BLaER1 treated with 17β-estradiol and CSF1 and Interleukin-3, amounts not matched to agents 10 nM and 100 nM (cell line): ENCODE measurements around the gene RGS1.

Experiments used
- H3K27ac ChIP-seq, 11 experiments: shearing (Covaris generic); formaldehyde crosslinking; 2 replicates each; pipeline ENCODE4 v1.8.1; 2022
- H3K27me3 ChIP-seq, 11 experiments: shearing (Covaris generic); formaldehyde crosslinking; 2 replicates each; pipeline ENCODE4 v1.8.1; 2022
- H3K36me3 ChIP-seq, 11 experiments: shearing (Covaris generic); formaldehyde crosslinking; 2 replicates each; pipeline ENCODE4 v1.8.1; 2022
- H3K4me1 ChIP-seq, 10 experiments: shearing (Covaris generic); formaldehyde crosslinking; 2 replicates each; pipeline ENCODE4 v1.8.1; 2022
- H3K4me2 ChIP-seq, 11 experiments: shearing (Covaris generic); formaldehyde crosslinking; 2 replicates each; pipeline ENCODE4 v1.8.1; 2022
- H3K4me3 ChIP-seq, 10 experiments: shearing (Covaris generic); formaldehyde crosslinking; 2 replicates each; pipeline ENCODE4 v1.8.1; 2022
- H3K9ac ChIP-seq, 11 experiments: shearing (Covaris generic); formaldehyde crosslinking; 2 replicates each; pipeline ENCODE4 v1.8.1; 2022
- H3K9me3 ChIP-seq, 11 experiments: shearing (Covaris generic); formaldehyde crosslinking; replicated peaks in 1 of 11; 2 replicates each; pipeline ENCODE4 v1.8.1; 2022
- H4K20me1 ChIP-seq, 11 experiments: shearing (Covaris generic); formaldehyde crosslinking; 2 replicates each; pipeline ENCODE4 v1.8.1; 2022
- Cebpa-rat ChIP-seq, 11 experiments: shearing (Covaris generic); IDR thresholded peaks; 2 replicates each; pipeline ENCODE4 v1.8.1; 2022

Gene RGS1

DNA sequence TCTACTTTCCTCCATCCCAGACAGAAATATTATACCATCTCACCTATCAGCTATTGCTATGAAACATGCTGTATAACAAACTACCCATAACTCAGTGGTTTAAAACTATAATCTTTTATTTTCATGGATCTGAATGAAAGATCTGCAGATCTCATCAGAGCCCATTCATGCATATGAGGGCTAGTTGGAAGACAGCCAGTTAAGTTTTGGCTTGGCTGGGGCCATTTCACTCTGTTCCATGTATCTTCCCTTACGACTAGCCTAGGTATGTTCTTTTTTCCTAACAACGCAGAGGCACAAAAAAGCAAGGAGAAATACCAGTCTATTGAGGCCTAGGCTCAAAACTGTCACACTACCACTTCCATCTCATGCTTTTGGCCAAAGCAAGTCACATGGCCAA lies 28.1 kb upstream of the RGS1 start:
- no peaks in the 10 kb centered on the region for H3K9me3 ChIP-seq
- peaks cover 0 to 50% (median 3%) of the 10 kb centered on the region in 10 experiments; a peak in 9 of 20 replicates for H3K4me1 ChIP-seq
- no peak overlapping the region for H3K4me2 ChIP-seq
- no peaks in the 10 kb centered on the region for H3K36me3 ChIP-seq
- H3K9ac ChIP-seq, result no peak overlapping the region
- no peak overlapping the region for H3K4me3 ChIP-seq
- H3K27ac ChIP-seq, result no peak overlapping the region
- H3K27me3 ChIP-seq, result no peaks in the 10 kb centered on the region
- no peaks in the 10 kb centered on the region for H4K20me1 ChIP-seq
- no peak for TF ChIP-seq Cebpa-rat (IDR thresholded peaks at IDR 0.05)

DNA sequence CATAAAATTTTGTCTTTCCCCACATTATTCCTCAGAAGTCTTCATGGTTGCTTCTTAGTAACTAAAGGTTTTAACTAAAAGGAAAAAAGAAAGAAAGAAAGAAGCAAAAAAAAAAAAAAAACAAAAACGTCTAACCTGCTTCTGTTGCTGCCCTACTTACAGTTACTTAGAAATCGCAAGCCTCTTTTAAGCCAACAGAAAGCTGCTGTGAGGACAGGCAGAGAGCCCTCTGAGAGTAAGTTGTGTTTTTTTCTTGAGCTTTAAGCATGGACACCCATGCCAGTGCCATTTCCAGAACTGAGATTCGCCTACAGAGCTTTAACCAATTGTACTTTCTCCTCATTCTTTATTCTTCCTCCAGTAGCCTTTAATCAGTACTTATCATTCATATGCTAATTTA lies 25.6 kb upstream of the RGS1 start:
- no peak for TF ChIP-seq Cebpa-rat (IDR thresholded peaks at IDR 0.05)
- no peak overlapping the region for H3K9ac ChIP-seq
- H3K36me3 ChIP-seq, result no peaks in the 10 kb centered on the region
- peak overlapping the region in 2 of 11 experiments; percentile 69 to 71; a peak in 2 of 22 replicates for H3K4me2 ChIP-seq
- H3K9me3 ChIP-seq, result no peaks in the 10 kb centered on the region
- peaks cover 0 to 43% (median 3%) of the 10 kb centered on the region in 10 experiments; a peak in 9 of 20 replicates for H3K4me1 ChIP-seq
- no peak overlapping the region for H3K4me3 ChIP-seq
- H3K27ac ChIP-seq, result no peak overlapping the region
- H3K27me3 ChIP-seq, result no peaks in the 10 kb centered on the region
- no peaks in the 10 kb centered on the region for H4K20me1 ChIP-seq

DNA sequence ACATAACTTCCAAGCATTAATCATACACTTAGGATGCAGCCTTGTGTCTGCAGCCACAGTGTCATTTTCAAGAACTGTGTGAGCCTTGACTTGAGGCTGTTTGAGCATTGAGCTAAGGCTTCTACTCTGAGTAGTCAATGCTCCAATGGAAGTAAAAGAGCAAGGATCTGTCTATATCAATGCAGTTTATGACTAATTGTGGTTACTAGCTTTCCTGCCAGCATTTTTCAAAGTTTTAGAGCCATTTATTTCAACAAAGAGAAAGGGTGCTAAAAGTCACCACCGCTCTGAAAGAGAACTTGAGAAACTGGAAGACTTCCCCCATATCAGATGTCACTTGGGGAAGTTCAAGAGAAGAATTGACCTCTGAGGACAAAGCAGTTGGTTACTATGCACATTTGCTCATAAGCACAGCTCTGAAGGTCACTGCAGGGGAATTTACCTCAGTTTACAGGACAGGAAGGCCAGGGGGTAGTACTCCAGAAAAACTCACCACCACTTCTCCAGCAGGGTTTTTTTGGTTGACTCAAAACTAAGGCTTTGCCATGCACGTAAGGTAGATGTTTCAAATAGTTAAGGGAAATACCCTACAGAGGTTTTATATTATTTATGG lies 24.5 kb upstream of the RGS1 start:
- Histone ChIP-seq H3K4me2 (peak overlapping the region in 5 of 11 experiments; percentile 7 to 71 (median 27); a peak in 6 of 22 replicates), H3K27me3 (no peaks in the 10 kb centered on the region), H3K4me3 (no peak overlapping the region), H3K4me1 (peaks cover 0 to 32% (median 3%) of the 10 kb centered on the region in 10 experiments; a peak in 8 of 20 replicates), H3K9me3 (no peaks in the 10 kb centered on the region; a peak in 1 of 22 replicates), H4K20me1 (no peaks in the 10 kb centered on the region), H3K9ac (no peak overlapping the region; a peak in 1 of 22 replicates), H3K27ac (peak overlapping the region in 5 of 11 experiments; percentile 11 to 54 (median 39); a peak in 7 of 22 replicates), H3K36me3 (no peaks in the 10 kb centered on the region)
- TF ChIP-seq Cebpa-rat (IDR thresholded peaks at IDR 0.05), result no peak

DNA sequence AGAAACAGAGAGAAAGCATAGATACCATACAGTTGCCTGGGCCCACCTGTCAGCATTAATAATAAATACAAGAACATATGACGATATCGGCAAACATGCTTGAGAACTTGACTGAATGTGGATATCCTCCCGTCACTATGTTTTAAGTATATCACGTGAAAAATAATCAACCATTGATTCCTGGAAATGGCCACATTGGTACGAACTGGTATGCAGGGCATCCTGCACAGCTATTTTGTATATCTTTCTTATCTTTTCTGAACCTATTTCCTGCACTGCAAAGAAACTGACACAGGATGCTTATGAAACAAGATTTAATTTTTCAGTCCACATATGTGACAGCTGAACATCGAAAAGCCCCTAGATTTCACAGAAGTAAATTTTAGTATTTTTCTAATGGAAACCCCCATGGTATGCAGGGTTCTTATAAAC lies 22.8 kb upstream of the RGS1 start:
- H3K4me2 ChIP-seq, result no peak overlapping the region
- no peaks in the 10 kb centered on the region; a peak in 1 of 22 replicates for H3K9me3 ChIP-seq
- no peak overlapping the region for H3K27ac ChIP-seq
- H3K36me3 ChIP-seq, result no peaks in the 10 kb centered on the region
- no peak overlapping the region for H3K9ac ChIP-seq
- H3K4me3 ChIP-seq, result no peak overlapping the region
- H4K20me1 ChIP-seq, result no peaks in the 10 kb centered on the region
- H3K4me1 ChIP-seq, result peaks cover 0 to 23% (median 3%) of the 10 kb centered on the region in 10 experiments; a peak in 8 of 20 replicates
- no peaks in the 10 kb centered on the region for H3K27me3 ChIP-seq
- TF ChIP-seq Cebpa-rat (IDR thresholded peaks at IDR 0.05), result no peak

DNA sequence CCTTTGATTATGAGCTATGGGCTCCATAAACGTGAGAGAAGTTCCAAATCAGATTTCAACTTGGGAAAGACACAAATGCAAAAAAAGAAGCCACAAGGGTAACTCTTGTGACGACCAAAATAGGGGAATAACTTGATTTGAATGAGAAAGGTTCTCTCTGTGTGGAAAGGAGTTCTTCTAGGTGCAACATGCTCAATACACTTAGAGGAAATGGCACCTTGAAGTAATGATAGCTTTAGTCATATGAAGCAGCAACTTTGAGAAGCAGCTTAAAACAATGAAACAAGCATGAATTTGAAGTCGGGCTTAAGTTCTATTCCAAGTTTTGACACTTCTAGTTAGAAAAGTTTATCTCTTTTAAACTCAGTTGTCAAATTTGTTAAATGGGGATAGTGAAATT lies 21.8 kb upstream of the RGS1 start:
- Histone ChIP-seq H3K4me1 (peaks cover 0 to 23% (median 4%) of the 10 kb centered on the region in 10 experiments; a peak in 9 of 20 replicates), H3K4me2 (no peak overlapping the region), H3K27me3 (no peaks in the 10 kb centered on the region), H3K27ac (no peak overlapping the region), H4K20me1 (no peaks in the 10 kb centered on the region), H3K36me3 (no peaks in the 10 kb centered on the region), H3K9ac (no peak overlapping the region), H3K4me3 (no peak overlapping the region), H3K9me3 (no peaks in the 10 kb centered on the region; a peak in 1 of 22 replicates)
- no peak for TF ChIP-seq Cebpa-rat (IDR thresholded peaks at IDR 0.05)

DNA sequence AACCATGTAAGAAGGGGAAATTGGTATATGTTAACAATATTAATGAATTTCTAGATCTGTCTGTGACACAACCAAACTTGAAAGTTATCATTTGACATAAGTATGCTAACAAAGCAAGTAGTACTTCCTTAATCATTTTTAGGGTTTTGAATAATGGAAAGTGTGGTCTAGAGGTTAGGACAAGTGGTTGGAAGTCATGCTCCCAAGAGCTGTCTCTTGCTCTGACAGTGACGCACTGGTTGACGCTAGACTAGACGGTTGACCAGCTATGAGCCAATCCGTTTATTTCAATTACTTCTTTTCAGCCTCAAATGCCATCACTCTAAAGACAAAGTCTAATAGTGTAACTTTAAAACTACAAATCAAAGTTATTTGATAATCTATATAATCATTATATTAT lies 20.7 kb upstream of the RGS1 start:
- H3K4me2 ChIP-seq, result no peak overlapping the region
- peaks cover 0 to 23% (median 9%) of the 10 kb centered on the region in 10 experiments; a peak in 9 of 20 replicates for H3K4me1 ChIP-seq
- no peaks in the 10 kb centered on the region for H4K20me1 ChIP-seq
- no peaks in the 10 kb centered on the region; a peak in 1 of 22 replicates for H3K9me3 ChIP-seq
- TF ChIP-seq Cebpa-rat (IDR thresholded peaks at IDR 0.05), result no peak
- H3K27me3 ChIP-seq, result no peaks in the 10 kb centered on the region
- no peak overlapping the region for H3K4me3 ChIP-seq
- no peaks in the 10 kb centered on the region for H3K36me3 ChIP-seq
- no peak overlapping the region for H3K27ac ChIP-seq
- no peak overlapping the region for H3K9ac ChIP-seq

DNA sequence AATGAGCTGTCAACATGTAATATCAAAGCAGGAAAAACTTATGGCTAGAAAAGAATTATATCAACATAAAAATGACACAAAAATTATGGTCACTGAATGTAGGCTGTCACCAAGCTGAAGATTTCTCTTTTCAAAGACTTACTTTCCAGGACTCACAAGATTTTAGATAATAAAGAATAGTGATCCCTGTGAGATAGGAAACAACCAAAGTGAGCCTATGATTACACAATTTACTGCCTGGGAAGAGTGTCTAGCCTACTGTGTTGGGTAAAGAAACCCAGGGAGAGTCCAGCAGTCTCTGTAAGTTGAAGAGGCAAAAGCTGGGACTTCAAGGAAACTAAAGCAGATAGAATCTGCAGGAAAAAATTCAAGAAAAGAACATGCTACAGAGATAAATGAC lies 20.2 kb upstream of the RGS1 start:
- Histone ChIP-seq H3K36me3 (no peaks in the 10 kb centered on the region), H4K20me1 (no peaks in the 10 kb centered on the region), H3K27me3 (no peaks in the 10 kb centered on the region), H3K9me3 (no peaks in the 10 kb centered on the region; a peak in 1 of 22 replicates), H3K4me1 (peaks cover 0 to 18% (median 9%) of the 10 kb centered on the region in 10 experiments; a peak in 9 of 20 replicates), H3K9ac (no peak overlapping the region), H3K4me2 (no peak overlapping the region), H3K27ac (no peak overlapping the region), H3K4me3 (no peak overlapping the region)
- TF ChIP-seq Cebpa-rat (IDR thresholded peaks at IDR 0.05), result no peak

DNA sequence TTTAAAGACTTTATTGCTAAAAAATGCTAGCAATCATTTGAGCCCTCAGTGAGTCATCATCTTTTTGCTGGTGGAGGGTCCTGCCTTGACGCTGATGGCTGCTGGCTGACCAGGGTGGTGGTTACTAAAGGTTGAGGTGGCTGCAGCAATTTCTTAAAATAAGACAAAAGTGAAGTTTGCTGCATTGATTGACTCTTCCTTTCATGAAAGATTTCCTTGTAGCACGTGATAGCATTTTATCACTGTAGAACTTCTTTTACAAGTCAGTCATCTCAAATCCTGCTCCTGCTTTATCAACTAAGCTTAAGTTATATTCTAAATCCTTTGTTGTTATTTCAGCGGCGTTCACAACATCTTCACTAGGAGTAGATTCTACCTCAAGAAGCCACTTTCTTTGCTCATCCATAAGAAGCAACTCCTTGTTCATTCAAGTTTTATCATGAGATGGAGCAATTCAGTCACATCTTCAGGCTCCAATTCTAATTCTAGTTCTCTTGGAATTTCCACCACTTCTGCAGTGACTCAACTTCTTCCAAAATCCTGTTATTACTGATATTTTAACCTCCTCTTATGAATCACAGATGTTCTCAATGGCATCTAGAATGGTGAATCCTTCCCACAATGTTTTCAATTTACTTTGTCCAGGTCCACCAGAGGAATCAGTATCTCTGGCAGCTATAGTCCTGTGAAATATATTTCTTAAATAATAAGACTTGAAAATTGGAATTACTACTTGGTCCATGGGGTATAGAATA lies 17.6 kb upstream of the RGS1 start:
- no peak overlapping the region for H3K4me2 ChIP-seq
- H3K27me3 ChIP-seq, result no peaks in the 10 kb centered on the region
- no peak overlapping the region for H3K4me3 ChIP-seq
- no peaks in the 10 kb centered on the region for H3K36me3 ChIP-seq
- no peak overlapping the region for H3K27ac ChIP-seq
- H3K9ac ChIP-seq, result no peak overlapping the region
- H4K20me1 ChIP-seq, result no peaks in the 10 kb centered on the region
- no peak for TF ChIP-seq Cebpa-rat (IDR thresholded peaks at IDR 0.05)
- no peaks in the 10 kb centered on the region; a peak in 1 of 22 replicates for H3K9me3 ChIP-seq
- peaks cover 0 to 9% (median 0%) of the 10 kb centered on the region in 10 experiments; a peak in 1 of 20 replicates for H3K4me1 ChIP-seq

DNA sequence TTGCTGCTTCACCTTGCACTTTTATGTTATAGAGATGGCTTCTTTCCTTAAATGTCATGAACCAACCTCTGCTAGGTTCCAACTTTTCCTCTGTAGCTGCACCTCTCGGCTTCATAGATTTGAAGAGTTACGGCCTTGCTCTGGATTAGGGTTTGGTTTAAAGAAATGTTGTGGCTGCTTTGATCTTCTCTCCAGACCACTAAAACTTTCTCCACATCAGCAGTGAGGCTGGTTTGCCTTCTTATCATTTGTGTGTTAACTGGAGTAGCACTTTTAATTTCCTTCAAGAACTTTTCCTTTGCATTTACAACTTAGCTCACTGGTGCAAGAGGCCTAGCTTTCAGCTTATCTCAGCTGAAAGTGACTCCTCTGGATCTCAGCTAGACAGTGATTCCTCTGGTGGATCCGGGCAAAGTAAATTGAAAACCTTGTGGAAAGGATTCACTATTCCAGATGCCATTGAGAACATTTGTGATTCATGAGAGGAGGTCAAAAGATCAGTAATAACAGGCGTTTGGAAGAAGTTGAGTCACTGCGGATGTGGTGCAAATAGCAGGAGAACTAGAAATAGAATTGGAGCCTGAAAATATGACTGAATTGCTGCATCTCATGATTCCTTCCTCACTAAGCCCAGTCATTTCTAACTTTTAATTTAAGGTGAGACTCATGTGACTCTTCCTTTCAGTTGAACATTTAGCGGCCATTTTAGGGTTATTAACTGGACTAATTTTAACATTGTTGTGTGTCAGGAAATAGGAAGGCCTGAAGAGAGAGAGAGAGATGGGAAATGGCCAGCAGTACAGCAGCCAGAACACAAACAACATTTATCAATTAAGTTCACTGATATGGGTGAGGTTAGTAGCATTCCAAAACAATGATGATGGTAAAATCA lies 16.2 kb upstream of the RGS1 start:
- Histone ChIP-seq H3K36me3 (no peaks in the 10 kb centered on the region), H3K9me3 (no peaks in the 10 kb centered on the region; a peak in 1 of 22 replicates), H3K4me2 (peak overlapping the region in 3 of 11 experiments; percentile 10 to 19 (median 14); a peak in 4 of 22 replicates), H3K27ac (no peak overlapping the region), H3K4me1 (peaks cover 0 to 9% (median 0%) of the 10 kb centered on the region in 10 experiments; a peak in 1 of 20 replicates), H3K4me3 (no peak overlapping the region), H3K27me3 (no peaks in the 10 kb centered on the region), H4K20me1 (no peaks in the 10 kb centered on the region), H3K9ac (no peak overlapping the region)
- TF ChIP-seq Cebpa-rat (IDR thresholded peaks at IDR 0.05), result no peak
